ENCODE measurements around the gene ALOXE3. TPM values are rescaled to one million over a fixed set of nuclear protein-coding genes. Genes with fewer than 3 reads are reported as not detected.

Gene ALOXE3
- not detected for total RNA-seq

DNA sequence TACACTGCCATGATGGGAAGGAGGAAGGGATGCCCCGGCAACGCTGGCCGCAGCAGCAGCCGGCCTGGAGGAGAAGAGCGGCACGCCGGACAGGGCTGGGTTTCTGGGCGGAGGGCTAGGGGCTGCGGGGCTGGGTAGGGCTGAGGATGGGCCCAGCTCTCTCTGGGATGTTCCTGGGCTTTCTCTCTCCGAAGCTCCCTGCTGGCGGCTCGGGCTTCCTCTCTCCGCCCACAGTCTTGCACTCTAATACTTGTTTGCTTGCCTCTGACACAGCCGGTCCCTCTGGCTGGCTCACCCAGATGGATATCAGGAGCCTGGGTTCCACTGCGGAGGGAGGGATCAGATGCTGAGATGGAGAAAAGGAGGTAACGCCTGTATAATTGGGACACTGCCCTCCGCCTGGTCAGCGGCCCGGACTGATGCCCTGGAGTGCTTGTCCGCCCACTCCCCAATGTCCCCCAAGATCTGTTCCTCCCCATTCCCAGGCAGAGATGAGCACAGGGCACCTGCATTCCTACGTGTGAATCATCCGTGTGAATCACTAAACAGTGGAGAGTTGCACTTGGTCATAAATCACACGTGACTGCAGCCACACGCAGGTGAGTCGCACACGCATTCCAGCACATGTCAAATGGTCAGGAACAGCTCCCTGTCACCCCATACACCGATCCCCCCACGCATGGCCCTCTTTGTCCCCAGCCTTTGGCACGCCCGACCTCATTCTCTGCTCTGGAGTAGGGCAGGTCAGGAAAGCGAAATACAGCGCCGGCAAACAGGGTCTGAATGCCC lies at the start of gene ALOXE3:
TSS of gene ALOXE3 (minus strand) at position 535 of the 789 bp plus-strand sequence. CDS start at position 11, 524 bp downstream.
- Histone ChIP-seq H3K27ac (peak within 1 kb of the TSS; percentile 39 to 80 (median 56)), H3K27me3 (peaks cover 0 to 33% (median 17%) of the 10 kb centered on the region in 4 donors), H3K36me3 (no peaks in the 10 kb centered on the region), H3K4me1 (peaks cover 41 to 54% (median 46%) of the 10 kb centered on the region in 4 donors), H3K9me3 (no peaks in the 10 kb centered on the region), H3K4me3 (peak within 1 kb of the TSS; percentile 36 to 66 (median 52))
- ATAC-seq (ENCODE audit: low FRiP score in 2 of 2) (peak; percentile 1 to 7), DNase-seq (peak in 1 of 2 donors; percentile 81)
- WGBS, 2 donors = 0 to 1% methylated on average over 5 to 33 of the region's 33 CpGs
- TF ChIP-seq EP300 (IDR thresholded peaks at IDR 0.05) = no peak
- TF ChIP-seq, protein P1, sequence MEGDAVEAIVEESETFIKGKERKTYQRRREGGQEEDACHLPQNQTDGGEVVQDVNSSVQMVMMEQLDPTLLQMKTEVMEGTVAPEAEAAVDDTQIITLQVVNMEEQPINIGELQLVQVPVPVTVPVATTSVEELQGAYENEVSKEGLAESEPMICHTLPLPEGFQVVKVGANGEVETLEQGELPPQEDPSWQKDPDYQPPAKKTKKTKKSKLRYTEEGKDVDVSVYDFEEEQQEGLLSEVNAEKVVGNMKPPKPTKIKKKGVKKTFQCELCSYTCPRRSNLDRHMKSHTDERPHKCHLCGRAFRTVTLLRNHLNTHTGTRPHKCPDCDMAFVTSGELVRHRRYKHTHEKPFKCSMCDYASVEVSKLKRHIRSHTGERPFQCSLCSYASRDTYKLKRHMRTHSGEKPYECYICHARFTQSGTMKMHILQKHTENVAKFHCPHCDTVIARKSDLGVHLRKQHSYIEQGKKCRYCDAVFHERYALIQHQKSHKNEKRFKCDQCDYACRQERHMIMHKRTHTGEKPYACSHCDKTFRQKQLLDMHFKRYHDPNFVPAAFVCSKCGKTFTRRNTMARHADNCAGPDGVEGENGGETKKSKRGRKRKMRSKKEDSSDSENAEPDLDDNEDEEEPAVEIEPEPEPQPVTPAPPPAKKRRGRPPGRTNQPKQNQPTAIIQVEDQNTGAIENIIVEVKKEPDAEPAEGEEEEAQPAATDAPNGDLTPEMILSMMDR (IDR thresholded peaks at IDR 0.05) = no peak
- TF ChIP-seq POLR2AphosphoS5 (IDR thresholded peaks at IDR 0.05) = no peak

DNA sequence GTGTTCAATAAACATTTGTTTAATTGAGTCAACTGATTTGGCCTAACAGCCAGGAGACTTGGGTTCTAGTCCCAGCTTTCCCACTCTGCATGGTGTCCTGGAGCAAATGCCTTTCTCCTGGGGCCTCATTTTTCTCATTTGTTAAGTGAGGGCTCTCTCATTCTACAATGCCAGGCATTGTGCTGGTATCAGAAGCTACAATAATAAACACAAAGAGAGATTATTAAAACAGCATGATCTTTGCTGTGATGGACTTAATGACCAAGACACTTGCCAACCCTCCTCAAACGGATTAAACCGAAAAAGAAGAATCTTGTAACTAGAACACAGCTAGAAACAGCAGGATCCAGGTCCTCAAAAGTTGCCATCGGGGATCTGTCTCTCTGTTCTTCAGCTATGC lies 49.2 kb upstream of the ALOXE3 start:
- TF ChIP-seq, protein P1 (IDR thresholded peaks at IDR 0.05) = no peak
- TF ChIP-seq EP300 (IDR thresholded peaks at IDR 0.05) (no peak), POLR2AphosphoS5 (IDR thresholded peaks at IDR 0.05) (no peak), POLR2A (IDR thresholded peaks at IDR 0.05) (no peak)
- no peak overlapping the region for H3K27ac ChIP-seq
- no peaks in the 10 kb centered on the region for H3K9me3 ChIP-seq
- no peak for ATAC-seq (ENCODE audit: low FRiP score in 2 of 2)
- H3K4me3 ChIP-seq = no peak overlapping the region
- 76 to 92% methylated on average over 3 of the region's 3 CpGs for WGBS, 2 donors
- DNase-seq = no peak
- peaks cover 19 to 23% (median 21%) of the 10 kb centered on the region in 4 donors for H3K4me1 ChIP-seq
- no peaks in the 10 kb centered on the region for H3K36me3 ChIP-seq
- no peaks in the 10 kb centered on the region for H3K27me3 ChIP-seq

DNA sequence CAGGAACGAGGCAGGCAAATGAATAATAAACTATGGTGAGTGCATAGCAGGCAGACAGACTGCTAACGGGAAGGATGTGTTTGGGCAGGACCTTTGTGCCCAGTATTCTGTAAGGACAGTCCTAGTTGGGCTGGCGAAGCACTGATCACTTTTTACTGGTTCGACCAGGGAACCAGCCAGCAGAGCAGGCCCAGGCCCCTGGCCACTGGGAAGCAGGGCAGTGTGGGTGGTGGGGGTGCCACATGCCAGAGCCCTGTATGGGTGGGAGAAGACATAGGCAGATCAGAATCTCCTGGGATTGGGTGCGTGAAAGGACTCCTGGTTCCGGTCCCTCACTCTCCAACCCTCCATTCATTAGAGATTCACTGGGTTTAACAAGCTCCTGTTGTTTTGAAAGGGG lies 48.4 kb upstream of the ALOXE3 start:
- H3K9me3 ChIP-seq = no peaks in the 10 kb centered on the region
- no peaks in the 10 kb centered on the region for H3K27me3 ChIP-seq
- H3K27ac ChIP-seq = no peak overlapping the region
- H3K4me3 ChIP-seq = no peak overlapping the region
- DNase-seq = peak in 1 of 2 donors; percentile 38
- peaks cover 0 to 1% (median 0%) of the 10 kb centered on the region in 4 donors for H3K36me3 ChIP-seq
- no peak for ATAC-seq (ENCODE audit: low FRiP score in 2 of 2)
- TF ChIP-seq EP300 (IDR thresholded peaks at IDR 0.05) (no peak), POLR2AphosphoS5 (IDR thresholded peaks at IDR 0.05) (no peak), POLR2A (IDR thresholded peaks at IDR 0.05) (no peak)
- TF ChIP-seq, protein P1 (IDR thresholded peaks at IDR 0.05) = no peak
- WGBS, 2 donors = 91 to 92% methylated on average over 5 to 6 of the region's 6 CpGs
- peaks cover 22 to 25% (median 25%) of the 10 kb centered on the region in 4 donors for H3K4me1 ChIP-seq

DNA sequence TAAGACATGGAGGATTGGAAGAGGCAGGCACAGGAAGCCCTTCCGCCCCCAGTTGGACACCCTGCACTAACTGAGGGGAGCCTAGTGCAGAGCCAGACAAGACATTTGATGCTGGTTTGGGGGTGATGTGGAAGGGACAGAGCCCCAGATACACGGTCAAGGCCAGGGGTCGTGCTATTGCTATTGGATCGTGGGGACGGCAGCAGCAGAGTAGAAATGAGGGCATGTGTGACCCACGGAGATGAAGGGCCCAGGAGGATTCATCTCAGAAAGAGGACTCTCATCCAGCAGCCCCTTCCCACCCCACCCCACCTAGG lies 46.5 kb upstream of the ALOXE3 start:
- H3K27ac ChIP-seq = peak overlapping the region; percentile 95 to 99 (median 97)
- TF ChIP-seq, protein P1 (IDR thresholded peaks at IDR 0.05) = no peak
- TF ChIP-seq POLR2A (IDR thresholded peaks at IDR 0.05) (no peak), EP300 (IDR thresholded peaks at IDR 0.05) (no peak), POLR2AphosphoS5 (IDR thresholded peaks at IDR 0.05) (no peak)
- H3K9me3 ChIP-seq = no peaks in the 10 kb centered on the region
- H3K27me3 ChIP-seq = no peaks in the 10 kb centered on the region
- no peak overlapping the region for H3K4me3 ChIP-seq
- H3K36me3 ChIP-seq = peaks cover 0 to 17% (median 5%) of the 10 kb centered on the region in 4 donors
- peaks cover 35 to 41% (median 38%) of the 10 kb centered on the region in 4 donors for H3K4me1 ChIP-seq
- 74 to 75% methylated on average over 6 of the region's 6 CpGs for WGBS, 2 donors
- ATAC-seq (ENCODE audit: low FRiP score in 2 of 2) (no peak), DNase-seq (no peak)

Data from upper lobe of left lung (tissue), 6 donors.